ENCODE measurements around the gene SCAMP3.

Gene SCAMP3

GRCh38 chr1:155261852-155262673 is at the start of gene SCAMP3:
SCAMP3 (minus strand) TSS chr1:155262360; CDS start chr1:155262151, 209 bp downstream.
- Histone ChIP-seq H3K9ac (ENCODE audit: low read depth, low read length) (peak within 1 kb of the TSS; percentile 66), H3K9me3 (ENCODE audit: control insufficient read depth, insufficient read depth, low read length) (no peaks in the 10 kb centered on the region), H3K4me1 (ENCODE audit: insufficient read depth, low read length) (peaks cover 6% of the 10 kb centered on the region; the same call in 1 of the 2 replicates), H3K36me3 (ENCODE audit: insufficient read depth, low read length) (peaks cover 29% of the 10 kb centered on the region)

DNA sequence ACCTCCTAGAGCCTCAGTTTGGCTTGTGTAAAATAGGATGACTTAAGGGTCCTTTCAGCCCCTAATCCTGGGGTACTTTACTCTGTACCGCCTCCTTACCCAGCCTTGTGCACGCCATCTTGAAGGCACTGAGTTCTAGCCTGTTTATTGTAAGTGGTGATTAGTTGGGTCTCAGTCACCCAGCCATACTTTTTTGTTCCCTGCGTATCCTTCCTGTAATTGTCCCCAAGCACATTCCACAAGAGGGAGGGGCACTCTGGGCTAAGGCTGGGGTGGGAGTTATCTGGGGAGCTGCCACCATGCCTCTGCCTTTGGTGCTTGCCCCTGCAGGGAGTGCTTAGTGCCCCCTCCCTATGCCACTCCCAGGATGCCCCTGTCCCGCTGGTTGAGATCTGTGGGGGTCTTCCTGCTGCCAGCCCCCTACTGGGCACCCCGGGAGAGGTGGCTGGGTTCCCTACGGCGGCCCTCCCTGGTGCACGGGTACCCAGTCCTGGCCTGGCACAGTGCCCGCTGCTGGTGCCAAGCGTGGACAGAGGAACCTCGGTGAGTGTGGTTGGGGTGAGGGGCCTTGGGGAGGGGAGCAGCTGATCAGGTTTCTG is 47.4 kb upstream of the SCAMP3 start:
- Histone ChIP-seq H3K9me3 (ENCODE audit: control insufficient read depth, insufficient read depth, low read length) (no peaks in the 10 kb centered on the region), H3K4me1 (ENCODE audit: insufficient read depth, low read length) (no peaks in the 10 kb centered on the region; the same call in 1 of the 2 replicates), H3K36me3 (ENCODE audit: insufficient read depth, low read length) (peaks cover 3% of the 10 kb centered on the region; the same call in 1 of the 2 replicates), H3K9ac (ENCODE audit: low read depth, low read length) (peak overlapping the region; percentile 80)

GRCh38 chr1:155308493-155309422 is 46.6 kb upstream of the SCAMP3 start, which contains the start of gene FDPS:
FDPS (plus strand) TSS chr1:155308866; CDS start chr1:155309790, 924 bp downstream.
- no peaks in the 10 kb centered on the region; the same call in 1 of the 2 replicates for H3K4me1 ChIP-seq (ENCODE audit: insufficient read depth, low read length)
- H3K9ac ChIP-seq (ENCODE audit: low read depth, low read length) = peak within 1 kb of the TSS; percentile 80
- no peaks in the 10 kb centered on the region; the same call in 1 of the 2 replicates for H3K36me3 ChIP-seq (ENCODE audit: insufficient read depth, low read length)
- no peaks in the 10 kb centered on the region for H3K9me3 ChIP-seq (ENCODE audit: control insufficient read depth, insufficient read depth, low read length)

DNA sequence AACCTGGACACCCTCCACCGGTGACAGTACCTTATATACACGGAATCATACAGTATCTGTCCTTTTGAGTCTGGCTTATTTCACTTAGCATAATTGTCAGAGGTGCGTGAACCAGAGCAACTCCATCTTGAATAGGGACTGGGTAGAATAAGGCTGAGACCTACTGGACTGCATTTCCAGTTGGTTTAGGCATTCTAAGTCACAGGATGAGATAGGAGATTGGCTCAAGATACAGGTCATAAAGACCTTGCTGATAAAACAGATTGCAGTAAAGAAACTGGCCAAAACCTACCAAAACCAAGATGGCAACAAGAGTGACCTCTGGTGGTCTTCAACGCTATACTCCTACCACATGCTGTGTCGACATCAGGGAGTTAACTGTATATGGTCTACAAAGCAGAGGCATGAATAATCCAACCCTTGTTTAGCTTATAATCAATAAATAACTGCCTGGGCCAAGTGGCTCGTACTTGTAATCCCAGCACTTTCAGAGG is 45.1 kb upstream of the SCAMP3 start:
- Histone ChIP-seq H3K4me1 (ENCODE audit: insufficient read depth, low read length) (no peaks in the 10 kb centered on the region; the same call in 1 of the 2 replicates), H3K9me3 (ENCODE audit: control insufficient read depth, insufficient read depth, low read length) (no peaks in the 10 kb centered on the region)

GRCh38 chr1:155305881-155306391 is 43.8 kb upstream of the SCAMP3 start:
- H3K4me1 ChIP-seq (ENCODE audit: insufficient read depth, low read length) = no peaks in the 10 kb centered on the region; the same call in 1 of the 2 replicates
- H3K9ac ChIP-seq (ENCODE audit: low read depth, low read length) = no peak overlapping the region
- H3K9me3 ChIP-seq (ENCODE audit: control insufficient read depth, insufficient read depth, low read length) = no peaks in the 10 kb centered on the region
- H3K36me3 ChIP-seq (ENCODE audit: insufficient read depth, low read length) = no peaks in the 10 kb centered on the region

More for the DNA sequence above, 45.1 kb upstream of the SCAMP3 start:
- Histone ChIP-seq H3K36me3 (ENCODE audit: insufficient read depth, low read length) (no peaks in the 10 kb centered on the region), H3K9ac (ENCODE audit: low read depth, low read length) (no peak overlapping the region; the same call in 1 of the 2 replicates)

DNA sequence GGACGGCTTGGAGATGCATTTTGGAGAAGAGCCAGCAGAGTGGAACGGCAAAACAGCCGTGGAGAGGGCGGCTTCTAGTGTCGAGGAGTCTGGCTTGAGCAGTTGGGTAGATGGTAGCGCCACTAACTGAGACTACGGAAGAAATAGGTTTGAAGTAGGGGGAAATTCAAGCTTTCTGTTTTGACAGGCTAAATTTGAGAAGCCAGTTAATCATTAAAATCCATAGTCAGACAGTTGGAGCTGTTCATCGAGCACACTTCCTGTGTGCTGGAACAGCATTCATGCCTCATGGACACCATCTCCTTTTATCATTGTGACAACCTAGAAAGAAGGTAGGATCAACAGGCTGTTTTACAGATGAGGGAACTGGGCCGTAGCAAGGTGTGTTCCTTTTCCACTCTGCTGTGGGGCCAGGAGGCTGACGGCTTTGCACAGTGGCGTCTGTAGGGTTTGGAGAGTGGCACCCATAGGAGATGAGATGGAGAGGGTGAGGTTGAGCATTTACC is 42.5 kb upstream of the SCAMP3 start:
- H3K9me3 ChIP-seq (ENCODE audit: control insufficient read depth, insufficient read depth, low read length) = no peaks in the 10 kb centered on the region
- H3K4me1 ChIP-seq (ENCODE audit: insufficient read depth, low read length) = no peaks in the 10 kb centered on the region
- H3K36me3 ChIP-seq (ENCODE audit: insufficient read depth, low read length) = no peaks in the 10 kb centered on the region
- H3K9ac ChIP-seq (ENCODE audit: low read depth, low read length) = no peak overlapping the region

- Histone ChIP-seq H3K9me3 (ENCODE audit: control insufficient read depth, insufficient read depth, low read length) (no peaks in the 10 kb centered on the region), H3K4me1 (ENCODE audit: insufficient read depth, low read length) (peaks cover 8% of the 10 kb centered on the region), H3K36me3 (ENCODE audit: insufficient read depth, low read length) (no peaks in the 10 kb centered on the region), H3K9ac (ENCODE audit: low read depth, low read length) (no peak within 1 kb of the TSS)
Observed at GRCh38 chr1:155301342-155301841, 39.2 kb upstream of the SCAMP3 start, which contains the start of gene PKLR. PKLR (minus strand) TSS chr1:155301438; CDS start chr1:155301395, 43 bp downstream.

- H3K36me3 ChIP-seq (ENCODE audit: insufficient read depth, low read length) = no peaks in the 10 kb centered on the region
- peaks cover 8% of the 10 kb centered on the region for H3K4me1 ChIP-seq (ENCODE audit: insufficient read depth, low read length)
- no peak overlapping the region for H3K9ac ChIP-seq (ENCODE audit: low read depth, low read length)
- H3K9me3 ChIP-seq (ENCODE audit: control insufficient read depth, insufficient read depth, low read length) = no peaks in the 10 kb centered on the region
Observed at GRCh38 chr1:155300553-155301329, 38.6 kb upstream of the SCAMP3 start.

GRCh38 chr1:155300024-155300423 is 37.9 kb upstream of the SCAMP3 start:
- Histone ChIP-seq H3K9ac (ENCODE audit: low read depth, low read length) (no peak overlapping the region), H3K9me3 (ENCODE audit: control insufficient read depth, insufficient read depth, low read length) (no peaks in the 10 kb centered on the region), H3K36me3 (ENCODE audit: insufficient read depth, low read length) (no peaks in the 10 kb centered on the region), H3K4me1 (ENCODE audit: insufficient read depth, low read length) (peaks cover 8% of the 10 kb centered on the region)

DNA sequence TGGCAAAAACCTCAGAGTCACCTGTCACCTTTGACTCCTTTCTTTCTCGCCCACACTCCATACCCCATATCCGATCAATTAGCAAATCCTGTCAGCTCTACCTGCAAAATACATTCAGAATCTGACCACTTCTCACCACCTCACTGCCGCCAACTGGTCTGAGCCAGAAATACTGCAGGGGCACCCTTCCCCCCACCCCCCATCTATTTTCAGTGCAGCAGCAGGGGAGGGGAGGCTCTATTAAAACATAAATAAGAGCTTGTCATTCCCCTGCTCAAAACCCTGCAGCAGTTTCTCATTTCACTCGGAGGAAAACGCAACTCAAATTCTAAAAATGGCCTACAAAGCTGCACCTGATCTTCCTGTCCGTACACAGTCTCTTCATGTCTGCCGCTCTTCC is 35.2 kb upstream of the SCAMP3 start:
- Histone ChIP-seq H3K36me3 (ENCODE audit: insufficient read depth, low read length) (no peaks in the 10 kb centered on the region), H3K9ac (ENCODE audit: low read depth, low read length) (no peak overlapping the region)

GRCh38 chr1:155296661-155297060 is 34.5 kb upstream of the SCAMP3 start:
- H3K36me3 ChIP-seq (ENCODE audit: insufficient read depth, low read length) = no peaks in the 10 kb centered on the region
- peaks cover 8% of the 10 kb centered on the region for H3K4me1 ChIP-seq (ENCODE audit: insufficient read depth, low read length)
- no peak overlapping the region for H3K9ac ChIP-seq (ENCODE audit: low read depth, low read length)
- no peaks in the 10 kb centered on the region for H3K9me3 ChIP-seq (ENCODE audit: control insufficient read depth, insufficient read depth, low read length)

More for the DNA sequence above, 35.2 kb upstream of the SCAMP3 start:
- H3K4me1 ChIP-seq (ENCODE audit: insufficient read depth, low read length) = peaks cover 8% of the 10 kb centered on the region
- H3K9me3 ChIP-seq (ENCODE audit: control insufficient read depth, insufficient read depth, low read length) = no peaks in the 10 kb centered on the region

DNA sequence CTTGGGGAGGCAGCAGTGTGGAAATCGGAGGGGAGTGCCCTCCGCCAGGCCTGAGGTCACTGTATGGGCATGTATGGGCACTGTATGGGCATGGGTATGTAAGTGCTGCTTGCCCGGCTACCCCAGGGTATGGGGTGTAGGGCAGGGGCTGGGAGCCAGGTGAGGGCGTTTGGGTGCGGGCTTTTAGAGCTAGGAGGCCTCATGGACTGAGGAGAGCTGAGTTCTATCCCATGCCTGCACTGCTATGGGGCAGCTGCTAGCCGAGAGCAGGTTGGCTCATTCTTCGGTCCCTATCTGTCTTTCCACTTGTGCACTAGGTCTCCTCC is 33.7 kb upstream of the SCAMP3 start:
- Histone ChIP-seq H3K9me3 (ENCODE audit: control insufficient read depth, insufficient read depth, low read length) (no peaks in the 10 kb centered on the region), H3K36me3 (ENCODE audit: insufficient read depth, low read length) (no peaks in the 10 kb centered on the region), H3K9ac (ENCODE audit: low read depth, low read length) (peak overlapping the region; percentile 79; the same call in 1 of the 2 replicates), H3K4me1 (ENCODE audit: insufficient read depth, low read length) (peaks cover 8% of the 10 kb centered on the region)
